AG04449 (cell line): Measurements from ENCODE around the gene PBX3.

Source experiments
- CTCF ChIA-PET: fragments of 350-600 bp; formaldehyde crosslinking; extraction: SDS; loops from one replicate; lab custom pipeline; 2021; ENCODE audit warnings: antibody characterized with exemption; lab: Yijun Ruan, JAX
- POLR2A ChIA-PET: fragments of 400-600, 350-600 bp; formaldehyde crosslinking; extraction: SDS; loops from one replicate; lab custom pipeline; 2020; ENCODE audit warnings: antibody characterized with exemption, inconsistent platforms; lab: Yijun Ruan, JAX
- DNase-seq: peaks from one replicate; pipeline ENCODE4 v3.0.0-alpha.2; 2010; ENCODE audit warnings: low read depth, low spot score
- H3K4me3 ChIP-seq: 2 replicates; pipeline ENCODE4 v1.5.1; 2011; ENCODE audit warnings: low read depth, mild to moderate bottlenecking, control low read depth, low read length
- TF ChIP-seq, protein P1 (sequence below): IDR thresholded peaks from one replicate; pipeline ENCODE4 v1.5.1; 2011; ENCODE audit warnings: mild to moderate bottlenecking, moderate library complexity, low read length, control low read depth, inconsistent platforms; ENCODE audit not compliant: insufficient read depth; ENCODE audit errors: missing control alignments

Gene PBX3

DNA sequence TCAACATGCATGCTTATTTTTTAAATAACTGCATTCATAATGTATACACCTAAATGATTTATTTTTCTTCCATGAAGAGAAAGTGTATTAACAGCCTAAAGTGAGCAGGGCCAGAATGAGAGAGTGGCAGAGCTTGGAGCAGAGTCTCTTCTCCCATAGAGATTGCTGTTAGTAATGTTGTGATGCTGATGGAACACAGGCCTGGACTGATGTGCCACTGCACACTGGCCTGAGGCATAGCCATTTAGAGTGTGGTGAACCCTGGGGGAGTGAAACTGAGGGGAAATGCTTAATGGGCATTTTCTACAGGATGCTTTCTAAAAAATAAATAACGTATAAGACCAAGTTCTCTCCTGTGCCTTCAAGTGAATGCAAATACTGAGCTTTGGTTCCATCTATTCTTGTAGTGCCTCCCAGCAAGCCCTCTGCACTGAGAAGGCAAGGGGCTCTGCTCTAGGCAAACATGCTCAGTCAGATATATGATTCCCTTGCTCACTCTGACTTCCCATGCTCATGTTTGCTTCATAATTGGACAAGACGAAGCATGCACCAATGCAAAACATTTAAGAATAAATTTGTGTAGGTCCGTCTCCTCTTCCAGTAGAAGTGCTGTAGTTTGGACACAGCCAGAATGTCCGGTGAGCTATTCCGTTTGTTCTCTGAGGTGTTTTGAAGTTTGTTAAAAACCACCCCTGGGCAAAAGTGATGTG is 185.7 kb downstream of the PBX3 start:
- H3K4me3 ChIP-seq = no peak overlapping the region
- CTCF ChIA-PET = interaction anchor here (1.2 kb wide), 1 partner anchor 558 kb away, joined by 3 read pairs; no protein-coding TSS in a partner anchor
- no peak for DNase-seq
- POLR2A ChIA-PET = no interaction called here
- TF ChIP-seq, protein P1, sequence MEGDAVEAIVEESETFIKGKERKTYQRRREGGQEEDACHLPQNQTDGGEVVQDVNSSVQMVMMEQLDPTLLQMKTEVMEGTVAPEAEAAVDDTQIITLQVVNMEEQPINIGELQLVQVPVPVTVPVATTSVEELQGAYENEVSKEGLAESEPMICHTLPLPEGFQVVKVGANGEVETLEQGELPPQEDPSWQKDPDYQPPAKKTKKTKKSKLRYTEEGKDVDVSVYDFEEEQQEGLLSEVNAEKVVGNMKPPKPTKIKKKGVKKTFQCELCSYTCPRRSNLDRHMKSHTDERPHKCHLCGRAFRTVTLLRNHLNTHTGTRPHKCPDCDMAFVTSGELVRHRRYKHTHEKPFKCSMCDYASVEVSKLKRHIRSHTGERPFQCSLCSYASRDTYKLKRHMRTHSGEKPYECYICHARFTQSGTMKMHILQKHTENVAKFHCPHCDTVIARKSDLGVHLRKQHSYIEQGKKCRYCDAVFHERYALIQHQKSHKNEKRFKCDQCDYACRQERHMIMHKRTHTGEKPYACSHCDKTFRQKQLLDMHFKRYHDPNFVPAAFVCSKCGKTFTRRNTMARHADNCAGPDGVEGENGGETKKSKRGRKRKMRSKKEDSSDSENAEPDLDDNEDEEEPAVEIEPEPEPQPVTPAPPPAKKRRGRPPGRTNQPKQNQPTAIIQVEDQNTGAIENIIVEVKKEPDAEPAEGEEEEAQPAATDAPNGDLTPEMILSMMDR = no peak

DNA sequence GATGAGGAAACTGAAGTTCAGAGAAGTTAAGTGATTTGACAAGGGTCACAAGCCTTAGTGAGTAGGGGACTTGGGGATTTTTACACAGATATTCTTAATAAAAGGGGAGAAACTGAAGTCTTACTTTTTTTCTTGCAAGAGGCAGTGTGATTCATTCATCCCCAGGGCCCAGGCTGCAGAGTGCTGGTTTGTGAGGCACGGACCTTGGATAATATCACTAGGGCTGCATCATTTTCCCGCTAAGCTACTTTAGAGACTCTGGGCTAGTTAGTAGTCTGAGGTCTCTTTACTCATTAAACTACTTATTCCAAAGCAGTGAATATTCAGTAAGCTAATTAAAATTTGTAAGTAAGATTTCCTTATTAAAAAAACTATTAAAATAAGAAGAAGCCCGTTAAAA is 195.0 kb downstream of the PBX3 start:
- no peak overlapping the region for H3K4me3 ChIP-seq
- CTCF ChIA-PET = interaction anchor here (1.2 kb wide), 1 partner anchor 9 kb away, joined by 4 read pairs; no protein-coding TSS in a partner anchor
- POLR2A ChIA-PET = no interaction called here
- no peak for DNase-seq
- TF ChIP-seq, protein P1 = no peak

GRCh38 chr9:125943831-125944230 is 196.7 kb downstream of the PBX3 start:
- TF ChIP-seq, protein P1 = no peak
- POLR2A ChIA-PET = no interaction called here
- H3K4me3 ChIP-seq = no peak overlapping the region
- no peak for DNase-seq
- CTCF ChIA-PET = no interaction called here

DNA sequence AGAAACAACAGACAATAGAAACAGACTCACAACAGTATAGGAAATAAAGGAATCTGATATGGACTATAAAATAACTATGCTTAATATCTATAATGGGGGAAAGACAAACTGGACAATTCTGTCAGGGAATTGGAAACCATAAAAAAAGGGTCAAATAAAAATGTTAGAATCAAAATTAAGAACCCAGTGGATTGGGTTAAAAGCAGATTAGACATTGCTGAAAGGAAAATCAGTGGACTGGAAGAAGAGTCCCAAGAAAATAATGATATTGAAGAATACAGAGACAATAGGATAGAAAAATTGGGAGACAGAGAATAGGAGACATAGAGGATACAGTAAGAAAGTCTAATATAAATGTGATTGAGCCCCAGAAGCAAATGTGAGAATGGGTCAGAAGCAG is 199.2 kb downstream of the PBX3 start:
- ChIA-PET POLR2A (no interaction called here), CTCF (no interaction called here)
- no peak overlapping the region for H3K4me3 ChIP-seq
- TF ChIP-seq, protein P1 = no peak
- no peak for DNase-seq

GRCh38 chr9:125948887-125949596 is 201.9 kb downstream of the PBX3 start:
- DNase-seq = no peak
- H3K4me3 ChIP-seq = no peak overlapping the region
- ChIA-PET CTCF (no interaction called here), POLR2A (interaction anchor here (1.2 kb wide), 1 partner anchor 9 kb away, joined by 4 read pairs; no protein-coding TSS in a partner anchor)
- TF ChIP-seq, protein P1 = no peak
